ENCODE data around the gene GPRIN3. TPM values are rescaled to one million over a fixed set of nuclear protein-coding genes. Genes with fewer than 3 reads are reported as not detected.

The GPRIN3 gene
- total RNA-seq, 1 donor from 2014 or later: 94.3 TPM

DNA sequence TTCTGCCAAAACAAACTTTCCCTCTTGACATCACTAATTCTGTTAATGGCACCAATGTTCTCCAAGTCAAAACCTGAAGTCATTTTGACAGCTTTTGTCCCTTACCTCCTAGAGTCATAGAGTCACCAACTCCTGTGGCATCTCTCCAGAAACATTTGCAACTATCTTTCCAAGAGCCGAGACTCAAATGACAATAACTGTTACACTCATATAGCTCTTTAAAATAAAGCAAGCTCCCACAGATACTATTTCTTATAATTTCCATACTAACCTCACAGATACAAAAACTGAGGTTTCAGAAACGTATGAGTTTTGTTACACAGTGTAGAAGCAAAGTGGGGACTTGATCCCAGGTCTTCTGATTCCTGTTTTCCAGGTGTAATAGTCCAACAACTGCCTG is 18.3 kb downstream of the GPRIN3 start:
- Mint-ChIP-seq H3K36me3 (ENCODE audit: unreplicated experiment) (peaks cover 5% of the 10 kb centered on the region), H3K4me3 (ENCODE audit: unreplicated experiment) (peak overlapping the region; percentile 66), H3K27ac (ENCODE audit: unreplicated experiment) (peak overlapping the region; percentile 80), H3K9me3 (ENCODE audit: unreplicated experiment) (peaks cover 11% of the 10 kb centered on the region), H3K4me1 (ENCODE audit: low read depth, unreplicated experiment) (peaks cover 74% of the 10 kb centered on the region), H3K27me3 (ENCODE audit: unreplicated experiment) (peaks cover 4% of the 10 kb centered on the region)
- DNase-seq: no peak
- TF ChIP-seq, protein P1, sequence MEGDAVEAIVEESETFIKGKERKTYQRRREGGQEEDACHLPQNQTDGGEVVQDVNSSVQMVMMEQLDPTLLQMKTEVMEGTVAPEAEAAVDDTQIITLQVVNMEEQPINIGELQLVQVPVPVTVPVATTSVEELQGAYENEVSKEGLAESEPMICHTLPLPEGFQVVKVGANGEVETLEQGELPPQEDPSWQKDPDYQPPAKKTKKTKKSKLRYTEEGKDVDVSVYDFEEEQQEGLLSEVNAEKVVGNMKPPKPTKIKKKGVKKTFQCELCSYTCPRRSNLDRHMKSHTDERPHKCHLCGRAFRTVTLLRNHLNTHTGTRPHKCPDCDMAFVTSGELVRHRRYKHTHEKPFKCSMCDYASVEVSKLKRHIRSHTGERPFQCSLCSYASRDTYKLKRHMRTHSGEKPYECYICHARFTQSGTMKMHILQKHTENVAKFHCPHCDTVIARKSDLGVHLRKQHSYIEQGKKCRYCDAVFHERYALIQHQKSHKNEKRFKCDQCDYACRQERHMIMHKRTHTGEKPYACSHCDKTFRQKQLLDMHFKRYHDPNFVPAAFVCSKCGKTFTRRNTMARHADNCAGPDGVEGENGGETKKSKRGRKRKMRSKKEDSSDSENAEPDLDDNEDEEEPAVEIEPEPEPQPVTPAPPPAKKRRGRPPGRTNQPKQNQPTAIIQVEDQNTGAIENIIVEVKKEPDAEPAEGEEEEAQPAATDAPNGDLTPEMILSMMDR (IDR thresholded peaks at IDR 0.05; ENCODE audit: partially characterized antibody, unreplicated experiment): no peak

DNA sequence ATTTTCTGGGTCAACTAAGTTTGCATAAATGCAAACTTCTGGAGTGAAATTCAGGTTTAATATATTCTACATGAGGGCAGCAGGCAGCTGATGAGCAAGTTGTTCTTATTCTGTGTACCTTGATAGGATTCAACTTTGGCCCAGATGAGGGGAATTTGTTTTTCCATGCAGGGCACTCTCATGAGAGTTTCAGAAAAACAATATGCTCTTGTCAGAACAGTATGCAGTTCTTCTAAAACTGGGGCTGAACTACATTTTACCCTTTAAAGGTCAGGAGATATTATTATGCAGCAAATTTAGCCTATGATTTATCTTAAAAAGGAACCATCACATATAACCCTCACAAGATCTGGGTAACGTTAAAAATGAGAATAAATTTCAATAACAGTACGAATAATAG is 19.2 kb downstream of the GPRIN3 start:
- no peak for DNase-seq
- Mint-ChIP-seq H3K4me3 (ENCODE audit: unreplicated experiment) (peak overlapping the region; percentile 66), H3K27me3 (ENCODE audit: unreplicated experiment) (peaks cover 4% of the 10 kb centered on the region), H3K27ac (ENCODE audit: unreplicated experiment) (peak overlapping the region; percentile 80), H3K9me3 (ENCODE audit: unreplicated experiment) (peaks cover 15% of the 10 kb centered on the region), H3K4me1 (ENCODE audit: low read depth, unreplicated experiment) (peaks cover 74% of the 10 kb centered on the region), H3K36me3 (ENCODE audit: unreplicated experiment) (peaks cover 2% of the 10 kb centered on the region)
- TF ChIP-seq, protein P1 (IDR thresholded peaks at IDR 0.05; ENCODE audit: partially characterized antibody, unreplicated experiment): no peak

DNA sequence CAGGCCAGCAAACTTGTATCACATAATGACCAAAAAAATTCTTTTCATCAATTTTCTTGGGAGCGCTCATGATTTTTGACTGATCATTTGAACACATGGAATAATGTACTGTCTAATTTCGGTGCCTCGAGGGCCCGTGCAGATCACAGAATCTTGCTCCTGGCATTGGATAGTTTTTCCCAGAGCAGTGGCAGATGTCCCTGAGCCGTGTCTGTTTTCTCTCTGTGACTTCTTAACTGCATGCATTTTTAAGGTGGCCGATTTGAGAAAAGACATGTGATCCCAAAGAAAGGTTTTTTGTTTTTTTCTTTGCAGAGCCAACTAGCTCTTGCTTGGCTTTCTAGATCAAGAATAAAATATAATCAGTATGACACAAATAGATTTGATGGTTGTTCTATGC is 19.7 kb downstream of the GPRIN3 start:
- TF ChIP-seq, protein P1 (IDR thresholded peaks at IDR 0.05; ENCODE audit: partially characterized antibody, unreplicated experiment): no peak
- no peak for DNase-seq
- Mint-ChIP-seq H3K4me1 (ENCODE audit: low read depth, unreplicated experiment) (peaks cover 75% of the 10 kb centered on the region), H3K4me3 (ENCODE audit: unreplicated experiment) (peak overlapping the region; percentile 66), H3K9me3 (ENCODE audit: unreplicated experiment) (peaks cover 15% of the 10 kb centered on the region), H3K27me3 (ENCODE audit: unreplicated experiment) (peaks cover 4% of the 10 kb centered on the region), H3K27ac (ENCODE audit: unreplicated experiment) (peak overlapping the region; percentile 77), H3K36me3 (ENCODE audit: unreplicated experiment) (no peaks in the 10 kb centered on the region)

DNA sequence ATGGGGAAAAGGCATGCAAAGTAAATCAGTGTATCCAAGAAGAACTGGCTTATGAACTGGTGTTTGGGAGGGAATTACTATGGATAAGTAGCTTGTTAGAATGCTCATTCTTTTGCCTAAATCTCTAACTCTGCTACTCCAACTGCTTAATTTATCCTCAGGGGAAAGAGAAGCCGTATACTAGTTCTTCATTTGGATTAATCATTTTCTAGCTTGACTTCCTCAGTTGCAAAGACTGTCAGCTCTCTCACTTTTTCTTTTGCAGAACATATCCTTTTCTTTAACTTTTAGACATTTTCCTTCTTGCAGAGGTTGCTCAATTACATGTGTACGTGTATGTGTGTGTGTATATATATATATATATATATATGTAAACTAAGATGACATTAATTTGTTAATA is 21.9 kb downstream of the GPRIN3 start:
- Mint-ChIP-seq H3K27ac (ENCODE audit: unreplicated experiment) (no peak overlapping the region), H3K4me3 (ENCODE audit: unreplicated experiment) (peak overlapping the region; percentile 13), H3K36me3 (ENCODE audit: unreplicated experiment) (no peaks in the 10 kb centered on the region), H3K9me3 (ENCODE audit: unreplicated experiment) (peaks cover 12% of the 10 kb centered on the region), H3K27me3 (ENCODE audit: unreplicated experiment) (peaks cover 3% of the 10 kb centered on the region), H3K4me1 (ENCODE audit: low read depth, unreplicated experiment) (peaks cover 65% of the 10 kb centered on the region)
- TF ChIP-seq, protein P1 (IDR thresholded peaks at IDR 0.05; ENCODE audit: partially characterized antibody, unreplicated experiment): no peak
- no peak for DNase-seq

DNA sequence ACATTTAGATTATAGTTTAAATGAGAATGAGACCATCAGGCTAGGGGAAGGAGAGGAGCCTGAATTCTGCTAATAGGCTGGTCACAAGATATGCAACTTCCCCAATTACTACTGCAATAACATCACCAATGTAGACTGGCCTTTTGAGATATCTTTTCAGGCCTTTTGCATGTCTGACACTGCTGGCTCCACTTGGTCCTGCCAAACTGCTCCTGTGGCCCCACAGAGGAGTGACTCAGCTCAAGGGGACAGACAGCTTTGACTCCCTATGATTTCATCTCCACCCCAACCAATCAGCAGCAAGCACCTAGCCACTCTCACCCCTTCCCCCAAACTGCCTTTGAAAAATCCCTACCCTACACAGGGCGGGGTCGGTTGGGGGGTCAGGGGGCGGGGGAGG is 22.8 kb downstream of the GPRIN3 start:
- no peaks in the 10 kb centered on the region for H3K36me3 Mint-ChIP-seq (ENCODE audit: unreplicated experiment)
- no peak overlapping the region for H3K4me3 Mint-ChIP-seq (ENCODE audit: unreplicated experiment)
- peaks cover 9% of the 10 kb centered on the region for H3K9me3 Mint-ChIP-seq (ENCODE audit: unreplicated experiment)
- H3K27ac Mint-ChIP-seq (ENCODE audit: unreplicated experiment): no peak overlapping the region
- DNase-seq: no peak
- TF ChIP-seq, protein P1 (IDR thresholded peaks at IDR 0.05; ENCODE audit: partially characterized antibody, unreplicated experiment): no peak
- peaks cover 58% of the 10 kb centered on the region for H3K4me1 Mint-ChIP-seq (ENCODE audit: low read depth, unreplicated experiment)
- peaks cover 2% of the 10 kb centered on the region for H3K27me3 Mint-ChIP-seq (ENCODE audit: unreplicated experiment)

All from glutamatergic neuron (in vitro differentiated cells).